ENCODE results near the gene UGDH.
"Not testable (repeated sequence)": the region's sequence is repeated elsewhere in the genome, so short reads cannot be mapped to it uniquely, and the experiment has no call there.

Gene UGDH

DNA sequence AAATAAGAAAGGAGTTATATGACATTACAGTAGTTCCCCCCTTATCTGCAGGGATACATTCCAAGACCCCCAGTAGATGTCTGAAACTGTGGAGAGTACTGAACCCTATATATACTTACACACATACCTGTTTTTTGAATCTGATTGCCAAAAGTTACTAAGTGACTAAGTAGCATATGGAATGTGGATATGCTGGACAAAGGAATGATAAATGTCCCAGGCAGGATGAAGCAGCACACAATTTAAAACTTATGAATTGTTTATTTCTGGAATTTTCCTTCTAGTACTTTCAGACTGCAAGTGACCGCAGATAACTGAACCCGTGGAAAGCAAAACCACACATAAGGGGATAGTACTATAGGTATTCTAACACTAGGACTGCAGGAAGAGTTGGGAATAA, 22.7 kb downstream of the UGDH start:
- no peak overlapping the region for H3K4me3 ChIP-seq (ENCODE audit: low read length)
- H3K36me3 ChIP-seq (ENCODE audit: control insufficient read depth, insufficient read depth, low read length): peaks cover 32% of the 10 kb centered on the region
- H3K4me1 ChIP-seq (ENCODE audit: control insufficient read depth, insufficient read depth, low read length): no peaks in the 10 kb centered on the region
- H3K9ac ChIP-seq (ENCODE audit: low read length): no peak overlapping the region
- no peaks in the 10 kb centered on the region for H3K27me3 ChIP-seq (ENCODE audit: control insufficient read depth, insufficient read depth, low read length)
- H3K27ac ChIP-seq (ENCODE audit: low read depth, low read length): no peak overlapping the region

DNA sequence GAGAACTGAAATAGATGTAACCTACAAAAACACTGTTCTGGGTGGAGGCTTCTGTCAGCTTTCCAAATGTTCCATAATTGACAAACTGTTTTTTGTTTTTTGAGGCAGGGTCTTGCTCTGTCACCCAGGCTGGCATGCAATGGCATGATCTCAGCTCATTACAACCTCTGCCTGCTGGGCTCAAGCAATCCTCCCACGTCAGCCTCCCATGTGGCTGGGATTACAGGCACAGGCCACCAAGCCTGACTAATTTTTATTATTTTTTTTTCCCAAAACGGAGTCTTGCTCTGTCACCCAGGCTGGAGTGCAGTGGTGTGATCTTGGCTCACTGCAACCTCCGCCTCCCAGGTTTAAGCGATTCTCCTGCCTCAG, 24.6 kb downstream of the UGDH start:
- H3K9ac ChIP-seq (ENCODE audit: low read length); H3K27me3 ChIP-seq (ENCODE audit: control insufficient read depth, insufficient read depth, low read length); H3K27ac ChIP-seq (ENCODE audit: low read depth, low read length); H3K4me1 ChIP-seq (ENCODE audit: control insufficient read depth, insufficient read depth, low read length); H3K4me3 ChIP-seq (ENCODE audit: low read length): not testable (repeated sequence)
- peaks cover 20% of the 10 kb centered on the region for H3K36me3 ChIP-seq (ENCODE audit: control insufficient read depth, insufficient read depth, low read length)

DNA sequence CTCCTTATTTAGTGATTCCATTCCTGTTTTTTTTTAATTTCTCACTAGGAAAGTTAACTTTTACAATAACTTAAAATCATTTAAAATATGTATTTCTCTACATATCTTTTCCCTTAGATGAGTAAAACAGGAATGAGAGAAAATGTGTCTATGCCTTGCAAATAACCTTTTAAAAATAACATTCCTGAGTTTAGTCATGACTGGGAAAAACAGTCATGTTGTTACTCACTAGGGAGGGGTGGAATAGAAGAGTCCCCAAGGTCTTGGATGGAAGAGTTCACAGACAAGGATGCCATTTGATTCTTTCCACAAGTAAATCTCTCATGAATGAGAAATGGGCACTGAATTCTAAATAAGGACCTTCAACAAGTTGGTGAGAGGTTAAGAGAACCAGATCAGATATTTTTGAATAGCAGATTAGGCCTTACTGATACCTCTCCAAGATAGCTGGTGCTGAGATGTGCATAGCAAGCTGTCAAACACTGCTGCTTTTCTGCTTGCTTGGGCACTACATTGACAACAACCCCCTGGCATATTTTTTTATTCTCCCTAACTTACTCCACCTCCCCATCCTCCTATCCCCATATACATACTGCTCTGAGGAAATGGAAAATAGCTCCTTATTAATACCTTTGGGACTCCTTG, 25.1 kb downstream of the UGDH start:
- Histone ChIP-seq H3K36me3 (ENCODE audit: control insufficient read depth, insufficient read depth, low read length) (peaks cover 17% of the 10 kb centered on the region), H3K27ac (ENCODE audit: low read depth, low read length) (no peak overlapping the region)

DNA sequence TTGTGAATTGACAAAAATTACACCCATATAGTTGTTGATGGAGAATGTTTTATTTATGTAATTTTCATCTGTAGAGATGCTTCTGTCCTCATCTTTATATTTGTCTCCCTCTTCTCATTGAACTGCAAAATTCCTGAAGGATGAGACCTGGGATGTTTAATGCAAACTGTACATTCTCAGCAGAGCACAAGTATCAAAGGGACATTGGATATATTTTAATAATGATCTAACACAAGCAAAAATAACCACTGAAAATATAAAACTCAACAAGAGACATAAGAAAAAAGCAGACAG, 28.6 kb downstream of the UGDH start:
- Histone ChIP-seq H3K9ac (ENCODE audit: low read length) (no peak overlapping the region), H3K4me3 (ENCODE audit: low read length) (no peak overlapping the region), H3K27me3 (ENCODE audit: control insufficient read depth, insufficient read depth, low read length) (no peaks in the 10 kb centered on the region), H3K36me3 (ENCODE audit: control insufficient read depth, insufficient read depth, low read length) (peaks cover 5% of the 10 kb centered on the region), H3K27ac (ENCODE audit: low read depth, low read length) (no peak overlapping the region), H3K4me1 (ENCODE audit: control insufficient read depth, insufficient read depth, low read length) (no peaks in the 10 kb centered on the region)

More for the DNA sequence above, 25.1 kb downstream of the UGDH start:
- H3K4me3 ChIP-seq (ENCODE audit: low read length): no peak overlapping the region
- H3K4me1 ChIP-seq (ENCODE audit: control insufficient read depth, insufficient read depth, low read length): no peaks in the 10 kb centered on the region
- no peak overlapping the region for H3K9ac ChIP-seq (ENCODE audit: low read length)
- H3K27me3 ChIP-seq (ENCODE audit: control insufficient read depth, insufficient read depth, low read length): no peaks in the 10 kb centered on the region

DNA sequence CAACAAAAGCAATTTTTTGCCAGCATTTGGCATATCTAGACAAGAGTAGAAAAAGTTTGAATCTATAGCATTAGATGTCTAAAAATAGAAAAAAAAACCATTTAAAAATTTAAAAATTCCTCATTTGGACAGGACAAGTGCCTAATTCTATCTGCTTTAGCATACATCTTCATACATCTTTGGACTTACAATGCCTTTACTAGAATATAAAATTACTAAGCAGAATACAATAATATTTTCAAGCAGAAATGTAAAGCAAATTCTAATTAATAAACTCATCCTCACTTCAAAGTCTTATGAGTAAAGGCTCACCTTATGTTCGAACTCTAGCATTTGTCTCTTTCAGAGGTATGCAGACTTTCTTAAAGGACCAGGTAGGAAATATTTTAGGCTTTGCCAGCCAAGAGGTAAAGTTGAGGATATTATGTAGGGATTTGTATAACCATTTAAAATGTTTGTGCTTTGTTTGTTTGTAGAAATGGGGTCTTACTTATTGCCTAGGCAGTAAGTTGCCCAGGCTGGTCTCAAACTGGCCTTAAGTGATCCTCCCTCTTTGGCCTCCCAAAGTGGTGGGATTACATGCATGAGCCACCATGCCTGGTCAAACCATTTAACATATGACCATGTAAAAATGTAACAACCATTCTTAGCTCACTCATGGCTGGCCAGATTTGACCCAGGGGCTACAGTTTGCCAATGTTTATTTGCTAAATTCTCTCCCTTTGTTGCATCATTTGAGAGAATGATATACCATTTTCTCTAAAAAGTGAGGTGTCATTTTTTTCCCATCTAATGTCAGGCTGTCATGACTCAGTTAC, 29.1 kb downstream of the UGDH start:
- no peaks in the 10 kb centered on the region for H3K4me1 ChIP-seq (ENCODE audit: control insufficient read depth, insufficient read depth, low read length)
- H3K9ac ChIP-seq (ENCODE audit: low read length): no peak overlapping the region
- peaks cover 5% of the 10 kb centered on the region for H3K36me3 ChIP-seq (ENCODE audit: control insufficient read depth, insufficient read depth, low read length)
- no peak overlapping the region for H3K4me3 ChIP-seq (ENCODE audit: low read length)
- no peaks in the 10 kb centered on the region for H3K27me3 ChIP-seq (ENCODE audit: control insufficient read depth, insufficient read depth, low read length)
- no peak overlapping the region for H3K27ac ChIP-seq (ENCODE audit: low read depth, low read length)

DNA sequence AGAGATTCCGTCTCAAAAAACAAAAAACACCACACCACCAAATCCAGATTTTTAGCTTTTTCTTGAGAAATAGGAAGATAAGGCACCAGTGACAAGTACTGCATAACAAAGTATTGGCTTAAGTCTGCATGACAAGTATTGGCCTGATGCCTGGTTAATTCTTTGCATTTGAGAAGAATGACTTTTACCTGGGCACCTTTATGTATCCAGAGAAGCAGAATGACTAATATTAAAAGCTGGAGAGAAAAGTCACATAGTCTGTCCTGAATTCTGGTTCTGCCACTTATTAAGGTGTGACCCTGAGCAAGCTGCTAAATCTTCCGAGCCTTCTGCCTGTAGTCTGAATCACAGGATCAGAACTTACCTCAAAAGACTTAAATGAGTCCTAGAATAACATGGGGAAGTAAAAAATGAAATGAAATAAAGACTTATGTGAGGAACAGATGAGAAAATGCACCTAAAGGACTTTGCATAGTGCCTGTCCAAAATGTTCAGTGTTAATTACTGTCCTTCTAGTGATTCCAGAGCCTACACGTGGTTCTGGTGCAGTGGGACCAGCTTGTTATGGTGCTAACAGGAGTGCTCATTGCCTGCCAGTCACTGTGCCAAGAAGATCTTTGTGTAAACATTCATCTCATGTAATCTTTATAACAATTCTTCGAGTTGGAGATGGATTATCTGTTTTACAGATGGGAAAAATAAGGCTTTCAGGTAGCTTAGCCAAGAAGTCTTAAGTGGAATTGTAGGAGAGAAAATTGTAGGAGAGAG, 31.6 kb downstream of the UGDH start:
- Histone ChIP-seq H3K4me1 (ENCODE audit: control insufficient read depth, insufficient read depth, low read length) (no peaks in the 10 kb centered on the region), H3K36me3 (ENCODE audit: control insufficient read depth, insufficient read depth, low read length) (no peaks in the 10 kb centered on the region), H3K4me3 (ENCODE audit: low read length) (no peak overlapping the region), H3K27ac (ENCODE audit: low read depth, low read length) (no peak overlapping the region), H3K9ac (ENCODE audit: low read length) (no peak overlapping the region), H3K27me3 (ENCODE audit: control insufficient read depth, insufficient read depth, low read length) (no peaks in the 10 kb centered on the region)

DNA sequence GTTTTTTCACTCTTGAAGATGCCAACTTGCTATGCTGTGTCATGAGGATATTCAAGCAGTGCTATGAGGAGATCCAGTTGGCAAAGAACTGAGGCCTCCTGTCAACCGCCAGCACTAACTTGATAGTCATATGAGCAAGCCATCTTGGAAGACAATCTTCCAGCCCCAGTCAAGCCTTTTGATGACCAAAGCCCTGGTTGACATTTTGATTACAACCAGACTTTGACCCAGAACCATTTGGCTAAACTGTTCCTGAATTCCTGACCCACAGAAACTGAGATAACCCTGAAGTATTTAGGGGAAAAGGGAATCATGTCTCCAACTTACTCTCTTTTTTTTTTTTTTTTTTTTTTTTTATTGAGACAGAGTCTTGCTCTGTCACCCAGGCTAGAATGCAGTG, 32.9 kb downstream of the UGDH start:
- H3K4me3 ChIP-seq (ENCODE audit: low read length): no peak overlapping the region
- no peak overlapping the region for H3K27ac ChIP-seq (ENCODE audit: low read depth, low read length)
- no peak overlapping the region for H3K9ac ChIP-seq (ENCODE audit: low read length)
- H3K36me3 ChIP-seq (ENCODE audit: control insufficient read depth, insufficient read depth, low read length): no peaks in the 10 kb centered on the region
- H3K4me1 ChIP-seq (ENCODE audit: control insufficient read depth, insufficient read depth, low read length): no peaks in the 10 kb centered on the region
- no peaks in the 10 kb centered on the region for H3K27me3 ChIP-seq (ENCODE audit: control insufficient read depth, insufficient read depth, low read length)

DNA sequence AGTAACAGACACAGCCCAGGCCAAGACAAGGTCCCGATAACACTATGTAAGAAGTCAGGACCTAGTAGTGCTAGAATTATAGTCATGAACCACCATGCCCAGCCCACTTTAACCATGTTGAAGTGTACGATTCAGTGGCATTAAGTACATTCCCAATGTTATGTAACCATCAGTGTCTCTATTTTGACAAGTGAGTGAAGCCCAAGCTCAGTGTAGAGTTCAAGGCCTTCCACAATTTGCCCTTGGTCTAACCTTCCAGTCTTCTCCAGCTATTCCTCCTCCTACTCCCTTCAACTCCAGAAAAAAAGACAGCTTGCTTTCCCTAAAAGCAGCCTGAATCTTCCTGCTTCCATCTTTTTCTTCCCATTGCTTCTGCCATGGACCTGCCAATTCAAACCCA, 36.9 kb downstream of the UGDH start:
- no peaks in the 10 kb centered on the region for H3K36me3 ChIP-seq (ENCODE audit: control insufficient read depth, insufficient read depth, low read length)
- H3K9ac ChIP-seq (ENCODE audit: low read length): no peak overlapping the region
- H3K4me3 ChIP-seq (ENCODE audit: low read length): no peak overlapping the region
- no peaks in the 10 kb centered on the region for H3K27me3 ChIP-seq (ENCODE audit: control insufficient read depth, insufficient read depth, low read length)
- no peaks in the 10 kb centered on the region for H3K4me1 ChIP-seq (ENCODE audit: control insufficient read depth, insufficient read depth, low read length)
- no peak overlapping the region for H3K27ac ChIP-seq (ENCODE audit: low read depth, low read length)

DNA sequence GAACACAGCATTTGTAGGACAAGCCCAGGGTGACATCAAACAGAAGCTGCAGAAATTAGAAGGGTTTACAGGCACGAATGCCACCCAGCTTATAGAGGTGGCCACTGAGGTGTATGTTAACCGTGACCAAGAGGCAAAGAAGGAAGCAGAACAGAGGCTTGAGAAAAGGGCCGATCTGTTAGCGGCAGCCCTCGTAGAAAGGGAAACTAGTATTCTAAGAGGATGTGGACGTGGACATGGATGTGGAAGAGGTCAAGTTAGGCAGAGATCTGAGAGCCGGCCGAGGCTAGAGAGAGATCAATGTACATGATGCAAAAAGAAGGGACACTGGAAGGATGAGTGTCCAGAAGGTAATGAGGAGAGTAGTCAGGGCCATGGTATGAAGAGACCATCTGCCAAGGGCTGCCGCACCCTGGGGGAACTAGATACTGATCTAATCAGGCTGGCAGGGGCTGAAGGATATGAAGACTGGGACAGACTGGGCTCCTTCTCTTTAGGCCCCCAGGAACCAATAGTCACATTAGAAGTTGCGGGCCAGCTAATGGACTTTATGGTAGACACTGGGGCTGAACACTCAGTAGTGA, 40.9 kb downstream of the UGDH start:
- Histone ChIP-seq H3K4me3 (ENCODE audit: low read length) (no peak overlapping the region), H3K4me1 (ENCODE audit: control insufficient read depth, insufficient read depth, low read length) (no peaks in the 10 kb centered on the region), H3K27ac (ENCODE audit: low read depth, low read length) (no peak overlapping the region), H3K9ac (ENCODE audit: low read length) (no peak overlapping the region), H3K36me3 (ENCODE audit: control insufficient read depth, insufficient read depth, low read length) (no peaks in the 10 kb centered on the region), H3K27me3 (ENCODE audit: control insufficient read depth, insufficient read depth, low read length) (no peaks in the 10 kb centered on the region)

DNA sequence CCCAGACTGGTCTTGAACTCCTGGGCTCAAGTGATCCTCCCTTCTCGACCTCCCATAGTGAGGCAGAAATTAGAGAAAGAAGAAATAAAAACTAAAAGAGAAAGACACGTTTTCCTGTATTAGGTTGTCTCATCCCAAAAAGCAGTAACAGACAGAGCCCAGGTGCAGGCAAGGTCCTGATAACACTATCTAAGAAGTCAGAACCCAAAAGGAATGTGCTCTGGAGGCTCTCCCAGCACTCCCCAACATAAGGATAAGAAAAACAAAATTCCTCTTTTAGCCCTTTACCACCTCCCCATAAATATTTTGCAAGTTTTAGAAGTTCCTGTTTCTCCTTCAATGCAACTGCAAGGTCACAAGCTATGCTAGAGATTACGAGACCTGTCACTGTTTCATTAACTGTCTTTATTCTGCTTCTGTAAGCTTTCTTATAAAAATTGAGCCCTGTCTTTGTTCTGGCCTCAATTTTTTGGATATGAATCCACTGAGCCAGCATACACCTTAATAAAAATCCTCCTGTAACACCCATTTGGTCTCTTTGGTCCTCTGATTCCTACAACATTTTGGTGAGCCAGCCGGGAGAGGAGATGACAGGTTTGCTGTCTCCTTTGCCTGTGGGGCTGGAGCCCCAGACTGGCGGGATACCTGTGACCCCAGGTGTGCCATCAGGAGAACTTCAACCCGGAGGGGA, 42.5 kb downstream of the UGDH start:
- Histone ChIP-seq H3K27ac (ENCODE audit: low read depth, low read length) (no peak overlapping the region), H3K9ac (ENCODE audit: low read length) (no peak overlapping the region), H3K36me3 (ENCODE audit: control insufficient read depth, insufficient read depth, low read length) (no peaks in the 10 kb centered on the region), H3K27me3 (ENCODE audit: control insufficient read depth, insufficient read depth, low read length) (no peaks in the 10 kb centered on the region), H3K4me1 (ENCODE audit: control insufficient read depth, insufficient read depth, low read length) (no peaks in the 10 kb centered on the region), H3K4me3 (ENCODE audit: low read length) (no peak overlapping the region)

DNA sequence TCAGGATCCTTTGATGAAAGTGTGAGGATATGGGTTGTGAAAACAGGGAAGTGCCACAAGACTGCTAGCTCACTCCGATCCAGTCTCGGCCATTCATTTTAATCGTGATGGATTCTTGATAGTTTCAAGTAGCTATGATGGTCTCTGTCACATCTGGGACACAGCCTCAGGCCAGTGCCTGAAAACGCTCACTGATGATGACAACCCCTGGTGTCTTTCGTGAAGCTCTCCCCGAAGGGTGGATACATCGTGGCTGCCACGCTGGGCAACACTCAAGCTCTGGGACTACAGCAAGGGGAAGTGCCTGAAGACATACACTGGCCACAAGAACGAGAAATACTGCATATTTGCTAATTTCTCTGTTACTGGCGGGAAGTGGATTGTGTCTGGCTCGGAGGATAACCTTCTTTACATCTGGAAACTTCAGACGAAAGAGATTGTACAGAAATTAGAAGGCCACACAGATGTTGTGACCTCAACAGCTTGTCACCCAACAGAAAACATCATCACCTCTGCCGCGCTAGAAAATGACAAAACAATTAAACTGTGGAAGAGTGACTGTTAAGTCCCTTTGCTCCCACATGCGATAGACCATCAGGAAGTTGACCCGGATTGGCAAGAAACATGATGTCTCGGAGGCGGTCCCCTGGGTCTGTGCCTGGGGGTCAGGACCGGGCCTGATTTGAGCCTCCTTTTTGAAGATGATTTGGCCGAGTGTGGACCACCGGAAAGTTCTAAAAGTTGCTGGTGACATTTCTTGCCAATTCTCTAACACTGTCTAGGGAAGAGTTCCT, 46.1 kb downstream of the UGDH start:
- H3K4me3 ChIP-seq (ENCODE audit: low read length): no peak overlapping the region
- no peak overlapping the region for H3K9ac ChIP-seq (ENCODE audit: low read length)
- no peaks in the 10 kb centered on the region for H3K27me3 ChIP-seq (ENCODE audit: control insufficient read depth, insufficient read depth, low read length)
- no peaks in the 10 kb centered on the region for H3K4me1 ChIP-seq (ENCODE audit: control insufficient read depth, insufficient read depth, low read length)
- H3K36me3 ChIP-seq (ENCODE audit: control insufficient read depth, insufficient read depth, low read length): no peaks in the 10 kb centered on the region
- H3K27ac ChIP-seq (ENCODE audit: low read depth, low read length): no peak overlapping the region

Measured in rectal smooth muscle tissue (tissue), 1 donor.